Spleen (tissue), 11 donors: ENCODE data around the gene SMCO1. TPM values are rescaled to one million over a fixed set of nuclear protein-coding genes. Genes with fewer than 3 reads are reported as not detected.

ENCODE experiments used
- DNase-seq: peaks from one replicate; pipeline ENCODE4 v3.0.0-alpha.2; 2020
- H3K27ac ChIP-seq, 8 donors: fragments of 200-600 bp; sonication (generic) in 7 of 8; 1 replicate in 4 of 8; 2 replicates in 4 of 8; pipeline versions ENCODE4 v1.5.0 to v1.8.0; 2016 to 2021; ENCODE audit warnings: inconsistent platforms in 4 of 8, mild to moderate bottlenecking in 4 of 8, moderate library complexity in 1 of 8
- H3K27me3 ChIP-seq, 7 donors: fragments of 200-600 bp; sonication (generic) in 6 of 7; replicated peaks in 1 of 7; 1 replicate in 4 of 7; 2 replicates in 3 of 7; pipeline versions ENCODE4 v1.5.0 to v1.8.0; 2016 to 2021; ENCODE audit warnings: inconsistent platforms in 3 of 7, mild to moderate bottlenecking in 1 of 7
- H3K36me3 ChIP-seq, 6 donors: fragments of 200-600 bp; sonication (generic) in 5 of 6; 1 replicate in 4 of 6; 2 replicates in 2 of 6; pipeline versions ENCODE4 v1.5.0 to v1.8.0; 2016 to 2021; ENCODE audit warnings: inconsistent platforms in 2 of 6
- H3K4me1 ChIP-seq, 6 donors: fragments of 200-600 bp; sonication (generic) in 5 of 6; 1 replicate in 3 of 6; 2 replicates in 3 of 6; pipeline versions ENCODE4 v1.5.0 to v1.8.0; 2016 to 2021; ENCODE audit warnings: inconsistent platforms in 3 of 6
- H3K4me3 ChIP-seq, 8 donors: fragments of 200-600 bp; sonication (generic) in 7 of 8; 1 replicate in 4 of 8; 2 replicates in 4 of 8; pipeline versions ENCODE4 v1.5.0 to v1.8.0; 2016 to 2021; ENCODE audit warnings: inconsistent platforms in 4 of 8, mild to moderate bottlenecking in 4 of 8, moderate library complexity in 2 of 8
- H3K9me3 ChIP-seq, 8 donors: fragments of 200-600 bp; sonication (generic) in 7 of 8; 1 replicate in 4 of 8; 2 replicates in 4 of 8; pipeline versions ENCODE4 v1.5.0 to v1.8.0; 2016 to 2021; ENCODE audit warnings: inconsistent platforms in 4 of 8
- POLR2A ChIP-seq, 3 donors: fragments of 450-650 bp; IDR thresholded peaks; one replicate each; pipeline ENCODE4 v1.5.1; 2017; ENCODE audit warnings: antibody characterized with exemption in 3 of 3, mild to moderate bottlenecking in 1 of 3
- POLR2AphosphoS5 ChIP-seq, 3 donors: sonication (generic); formaldehyde crosslinking; IDR thresholded peaks; one replicate each; pipeline ENCODE4 v1.5.1; 2017; ENCODE audit warnings: antibody characterized with exemption in 3 of 3
- WGBS, 5 donors: extraction: QIAGEN DNeasy Blood & Tissue Kit in 3 of 5; methylation state at CpG; one replicate each; pipeline versions ENCODE4 v1.1.5 to v1.1.7; 2013 to 2018; 5-methylcytosine and 5-hydroxymethylcytosine counted together
- intact Hi-C: fragments of 100-400 bp; cut with DNase I; formaldehyde crosslinking; loops from one replicate; pipeline ENCODE4 v1.15.0; 2023; ENCODE audit warnings: low total_unique reads
- polyA plus RNA-seq, 3 donors: library from polyadenylated mRNA; stranded (reverse); fragments of 200-250 nt; gene quantifications; one replicate each; pipeline ENCODE4 v1.2.1, GENCODE V29; 2013
- total RNA-seq, 7 donors: library from RNA; depleted of rRNA in 3 of 7; stranded (reverse); fragments of >200 nt in 3 of 7; fragmentation: NEBNext Ultra II Directional in 4 of 7; extraction: Animal tissue kit (Norgen Biotek cat#: 25700) in 4 of 7; gene quantifications; one replicate each; pipeline versions ENCODE4 v1.1.0 to v1.2.1, GENCODE V29; 2016 to 2021
- TF ChIP-seq, protein P1 (sequence below), 11 experiments: fragments of 200-600 bp in 7 of 11; fragments of 450-650 bp in 4 of 11; sonication (generic) in 4 of 11; IDR thresholded peaks in 8 of 11; conservative IDR thresholded peaks in 3 of 11; 1 replicate in 7 of 11; 2 replicates in 4 of 11; pipeline versions ENCODE4 v1.4.0 to v1.8.0; 2016 to 2021; ENCODE audit warnings: antibody characterized with exemption in 11 of 11, inconsistent platforms in 4 of 11, mild to moderate bottlenecking in 1 of 11
- donor health status: healthy with polysubstance abuse.
- donor health status: DM: no; HTN: no; CAD: no; lungs with moderate emphysema.
- donor health status: DM: no; HTN: no; CAD: no.
- donor health status: Bipolar disorder and iron deficiency.
- donor health status: healthy.
- donor health status: DM: no; HTN: no; CAD: no.
- donor health status: DM: yes; HTN: yes; CAD: no.

Gene SMCO1
- total and polyA plus RNA-seq, 10 donors: not detected

DNA sequence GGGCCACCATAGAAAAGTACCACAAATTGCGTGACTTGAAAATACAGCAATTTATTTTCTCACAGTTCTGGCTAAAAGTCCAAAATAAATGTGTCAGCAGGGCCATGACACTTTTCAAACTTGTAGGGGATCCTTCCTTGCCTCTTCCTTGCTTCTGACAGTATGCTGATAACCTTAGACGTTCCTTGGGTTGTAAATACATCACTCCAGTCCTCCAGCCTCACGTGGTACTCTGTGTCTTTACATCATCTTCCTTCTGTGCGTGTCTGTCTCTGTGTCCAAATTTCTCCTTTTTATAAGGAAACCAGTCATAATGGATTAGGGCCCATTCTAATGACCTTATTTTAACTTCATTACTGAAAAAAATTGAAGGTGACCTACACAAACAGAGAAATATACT, 19.0 kb downstream of the SMCO1 start:
- TF ChIP-seq, protein P1, sequence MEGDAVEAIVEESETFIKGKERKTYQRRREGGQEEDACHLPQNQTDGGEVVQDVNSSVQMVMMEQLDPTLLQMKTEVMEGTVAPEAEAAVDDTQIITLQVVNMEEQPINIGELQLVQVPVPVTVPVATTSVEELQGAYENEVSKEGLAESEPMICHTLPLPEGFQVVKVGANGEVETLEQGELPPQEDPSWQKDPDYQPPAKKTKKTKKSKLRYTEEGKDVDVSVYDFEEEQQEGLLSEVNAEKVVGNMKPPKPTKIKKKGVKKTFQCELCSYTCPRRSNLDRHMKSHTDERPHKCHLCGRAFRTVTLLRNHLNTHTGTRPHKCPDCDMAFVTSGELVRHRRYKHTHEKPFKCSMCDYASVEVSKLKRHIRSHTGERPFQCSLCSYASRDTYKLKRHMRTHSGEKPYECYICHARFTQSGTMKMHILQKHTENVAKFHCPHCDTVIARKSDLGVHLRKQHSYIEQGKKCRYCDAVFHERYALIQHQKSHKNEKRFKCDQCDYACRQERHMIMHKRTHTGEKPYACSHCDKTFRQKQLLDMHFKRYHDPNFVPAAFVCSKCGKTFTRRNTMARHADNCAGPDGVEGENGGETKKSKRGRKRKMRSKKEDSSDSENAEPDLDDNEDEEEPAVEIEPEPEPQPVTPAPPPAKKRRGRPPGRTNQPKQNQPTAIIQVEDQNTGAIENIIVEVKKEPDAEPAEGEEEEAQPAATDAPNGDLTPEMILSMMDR (IDR thresholded peaks at IDR 0.05 in 8 of 11, conservative IDR thresholded peaks at IDR 0.05 in 3 of 11): no peak
- no peak for TF ChIP-seq POLR2AphosphoS5 (IDR thresholded peaks at IDR 0.05)
- H3K9me3 ChIP-seq: no peaks in the 10 kb centered on the region
- no peak overlapping the region for H3K27ac ChIP-seq
- no peak overlapping the region for H3K4me3 ChIP-seq
- intact Hi-C loops: no loop called here
- no peaks in the 10 kb centered on the region for H3K27me3 ChIP-seq
- H3K36me3 ChIP-seq: peaks cover 0 to 47% (median 1%) of the 10 kb centered on the region in 6 donors
- 73 to 84% (median 81%) methylated on average over 4 of the region's 4 CpGs for WGBS, 5 donors
- no peak for DNase-seq
- peaks cover 7 to 67% (median 25%) of the 10 kb centered on the region in 6 donors for H3K4me1 ChIP-seq

DNA sequence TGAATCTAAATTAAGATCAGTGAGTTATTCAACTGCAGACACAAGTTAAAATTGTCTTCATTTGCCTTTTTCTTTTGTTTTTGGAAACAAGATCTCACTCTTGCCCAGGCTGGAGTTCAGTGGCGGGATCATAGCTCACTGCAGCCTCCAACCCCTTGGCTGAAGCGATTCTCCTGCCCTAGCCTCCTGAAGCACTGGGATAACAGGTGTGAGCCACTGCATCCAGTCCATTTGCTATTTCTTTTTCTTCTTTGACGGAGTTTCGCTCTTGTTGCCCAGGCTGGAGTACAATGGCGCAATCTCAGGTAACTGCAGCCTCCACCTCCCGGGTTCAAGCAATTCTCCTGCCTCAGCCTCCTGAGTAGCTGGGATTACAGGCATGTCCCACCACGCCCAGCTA, 21.9 kb downstream of the SMCO1 start:
- no peaks in the 10 kb centered on the region for H3K27me3 ChIP-seq
- no peak overlapping the region for H3K27ac ChIP-seq

DNA sequence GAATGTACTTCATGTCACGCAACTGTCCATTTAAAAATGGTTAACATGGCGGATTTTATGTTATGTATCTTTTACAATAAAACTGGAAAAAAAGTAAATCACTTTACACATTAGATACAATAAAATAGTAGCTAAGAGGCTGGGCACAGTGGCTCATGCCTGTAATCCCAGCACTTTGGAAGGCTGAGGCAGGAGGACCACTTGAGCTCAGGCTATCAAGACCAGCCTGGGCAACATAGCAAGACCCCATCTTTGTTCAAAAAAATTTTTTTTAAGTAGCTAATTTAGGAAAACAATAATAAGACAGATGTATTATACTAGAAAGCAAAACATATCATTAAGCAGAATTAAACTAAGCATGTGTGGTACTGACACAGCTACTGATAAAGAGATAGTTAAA, 23.1 kb downstream of the SMCO1 start:
- Histone ChIP-seq H3K9me3 (no peaks in the 10 kb centered on the region), H3K36me3 (peaks cover 0 to 59% (median 9%) of the 10 kb centered on the region in 6 donors), H3K27ac (no peak overlapping the region), H3K4me3 (no peak overlapping the region), H3K4me1 (peaks cover 0 to 44% (median 5%) of the 10 kb centered on the region in 6 donors), H3K27me3 (no peaks in the 10 kb centered on the region)
- no peak for DNase-seq
- intact Hi-C loops: no loop called here
- 96 to 100% (median 96%) methylated on average over 2 of the region's 2 CpGs for WGBS, 5 donors
- TF ChIP-seq, protein P1 (IDR thresholded peaks at IDR 0.05 in 8 of 11, conservative IDR thresholded peaks at IDR 0.05 in 3 of 11): no peak
- no peak for TF ChIP-seq POLR2AphosphoS5 (IDR thresholded peaks at IDR 0.05)

More for the DNA sequence above, 21.9 kb downstream of the SMCO1 start:
- no peaks in the 10 kb centered on the region for H3K9me3 ChIP-seq
- H3K4me1 ChIP-seq: peaks cover 0 to 56% (median 5%) of the 10 kb centered on the region in 6 donors
- intact Hi-C loops: no loop called here
- no peak overlapping the region for H3K4me3 ChIP-seq
- H3K36me3 ChIP-seq: peaks cover 0 to 56% (median 1%) of the 10 kb centered on the region in 6 donors
- no peak for DNase-seq
- WGBS, 5 donors: 96 to 98% (median 97%) methylated on average over 7 of the region's 7 CpGs
- TF ChIP-seq, protein P1 (IDR thresholded peaks at IDR 0.05 in 8 of 11, conservative IDR thresholded peaks at IDR 0.05 in 3 of 11): no peak
- TF ChIP-seq POLR2A (IDR thresholded peaks at IDR 0.05) (no peak), POLR2AphosphoS5 (IDR thresholded peaks at IDR 0.05) (no peak)

DNA sequence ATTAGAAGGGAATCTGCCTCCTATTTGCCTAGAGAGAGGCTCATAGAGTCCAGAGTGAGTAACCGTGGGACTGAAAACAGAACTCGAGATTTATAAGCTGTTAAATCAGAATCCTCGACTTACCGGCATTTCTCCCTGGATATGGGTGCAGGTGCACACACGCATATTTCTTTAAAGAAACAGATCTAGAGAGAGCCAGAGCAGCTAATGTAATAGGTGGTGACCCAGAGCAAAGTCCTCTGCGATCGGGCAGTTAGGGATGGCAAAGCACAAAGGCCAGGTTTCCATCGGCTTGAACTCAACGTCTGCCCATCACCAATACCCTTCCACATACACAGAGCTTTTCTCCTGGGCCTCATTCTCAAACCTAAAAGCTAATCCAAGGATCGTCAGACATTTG, 25.4 kb downstream of the SMCO1 start:
- 91 to 97% (median 95%) methylated on average over 10 of the region's 10 CpGs for WGBS, 5 donors
- no peak overlapping the region for H3K4me3 ChIP-seq
- H3K27ac ChIP-seq: no peak overlapping the region
- H3K9me3 ChIP-seq: no peaks in the 10 kb centered on the region
- intact Hi-C loops: no loop called here
- H3K4me1 ChIP-seq: peaks cover 0 to 32% (median 2%) of the 10 kb centered on the region in 6 donors
- peaks cover 0 to 60% (median 31%) of the 10 kb centered on the region in 6 donors for H3K36me3 ChIP-seq
- DNase-seq: no peak
- TF ChIP-seq POLR2A (IDR thresholded peaks at IDR 0.05) (no peak), POLR2AphosphoS5 (IDR thresholded peaks at IDR 0.05) (no peak)
- TF ChIP-seq, protein P1 (IDR thresholded peaks at IDR 0.05 in 8 of 11, conservative IDR thresholded peaks at IDR 0.05 in 3 of 11): no peak
- H3K27me3 ChIP-seq: no peaks in the 10 kb centered on the region
